Measurements from ENCODE around the gene OR5J2. TPM values are rescaled to one million over a fixed set of nuclear protein-coding genes. Genes with fewer than 3 reads are reported as not detected.
"Not testable (repeated sequence)": the region's sequence is repeated elsewhere in the genome, so short reads cannot be mapped to it uniquely, and the experiment has no call there.

The OR5J2 gene
- not detected for total RNA-seq
- long read RNA-seq: 0 reads

DNA sequence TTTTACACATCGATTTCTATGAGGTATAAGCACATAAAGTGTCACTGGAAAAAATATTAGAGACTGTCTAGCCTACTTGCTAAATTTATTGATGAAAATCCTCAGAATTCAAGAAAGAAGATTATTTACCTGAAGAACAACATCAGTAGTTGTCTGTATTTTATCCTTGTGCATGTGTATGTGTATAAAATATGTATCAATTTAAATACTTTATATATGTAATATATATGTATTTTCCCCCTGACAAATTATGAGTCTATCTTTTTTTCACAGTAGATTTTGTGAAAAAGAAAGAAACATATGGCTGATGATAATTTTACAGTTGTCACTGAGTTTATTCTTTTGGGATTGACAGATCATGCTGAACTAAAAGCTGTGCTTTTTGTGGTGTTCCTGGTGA is at the start of gene OR5J2:
TSS of gene OR5J2 (plus strand) at position 301 of the 400 bp plus-strand sequence. CDS start at position 301, 0 bp downstream.
- no peak for ATAC-seq

DNA sequence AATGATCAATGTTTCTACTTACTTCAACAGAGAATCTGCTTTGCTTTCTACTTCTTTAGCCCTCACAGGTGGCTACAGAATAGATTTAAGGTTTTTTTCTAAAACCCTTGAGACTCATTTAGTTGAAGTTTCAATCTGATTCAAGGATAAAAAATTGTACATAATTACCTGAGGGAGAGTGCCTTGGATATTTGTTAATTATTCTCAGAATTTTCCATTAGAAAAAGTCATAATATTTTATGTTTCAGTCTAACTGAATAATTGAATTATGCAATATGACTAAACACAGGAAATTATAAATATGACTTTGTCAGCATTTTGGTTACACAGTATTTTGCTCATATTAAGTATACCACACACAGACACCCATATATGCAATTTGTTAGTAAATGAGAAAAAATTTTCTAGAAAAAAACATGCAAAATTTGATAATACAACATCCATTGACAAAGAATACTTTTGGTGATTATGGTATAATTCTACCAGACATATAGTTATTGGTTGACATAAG is 36.2 kb upstream of the OR5J2 start, which contains the start of gene OR8J3:
TSS of gene OR8J3 (minus strand) at position 51 of the 511 bp plus-strand sequence. CDS start 2,483 bp downstream, outside the sequence.
- DNase-seq (no peak), ATAC-seq (no peak)
- intact Hi-C loops (cut with DNase I, micrococcal nuclease): no loop called here

More for the DNA sequence above, at the start of gene OR5J2:
- intact Hi-C loops (cut with DNase I, micrococcal nuclease): no loop called here
- DNase-seq: no peak

DNA sequence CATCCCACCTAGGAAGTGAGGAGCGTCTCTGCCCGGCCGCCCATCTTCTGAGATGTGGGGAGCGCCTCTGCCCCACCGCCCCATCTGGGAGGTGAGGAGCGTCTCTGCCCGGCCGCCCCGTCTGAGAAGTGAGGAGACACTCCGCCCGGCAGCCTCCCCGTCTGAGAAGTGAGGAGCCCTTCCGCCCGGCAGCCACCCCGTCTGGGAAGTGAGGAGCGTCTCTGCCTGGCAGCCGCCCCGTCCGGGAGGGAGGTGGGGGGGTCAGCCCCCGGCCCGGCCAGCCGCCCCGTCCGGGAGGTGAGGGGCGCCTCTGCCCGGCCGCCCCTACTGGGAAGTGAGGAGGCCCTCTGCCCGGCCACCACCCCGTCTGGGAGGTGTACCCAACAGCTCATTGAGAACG is 32.7 kb upstream of the OR5J2 start:
- intact Hi-C loops (cut with DNase I, micrococcal nuclease); DNase-seq; ATAC-seq: not testable (repeated sequence)

DNA sequence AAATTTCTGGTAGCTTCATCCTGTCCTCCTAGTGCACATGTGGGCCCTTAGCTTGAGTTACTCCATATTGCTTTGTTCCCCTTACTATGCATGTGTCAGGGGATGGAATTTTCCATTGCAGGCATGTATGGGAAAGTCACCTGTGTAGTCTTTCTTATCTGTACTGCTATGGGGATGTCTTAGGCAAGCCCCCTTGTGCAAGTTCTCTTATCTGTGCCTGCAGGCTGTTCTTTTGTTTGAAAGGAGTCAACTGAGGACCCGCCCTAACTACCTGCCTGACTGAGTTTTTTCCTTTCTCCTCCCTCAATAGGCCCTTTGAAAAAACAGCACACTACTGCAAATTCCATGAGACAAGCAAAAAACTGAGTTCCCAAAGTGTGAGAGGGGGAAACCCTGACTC is 25.0 kb upstream of the OR5J2 start:
- intact Hi-C loops (cut with DNase I, micrococcal nuclease): no loop called here
- DNase-seq (no peak), ATAC-seq (no peak)

DNA sequence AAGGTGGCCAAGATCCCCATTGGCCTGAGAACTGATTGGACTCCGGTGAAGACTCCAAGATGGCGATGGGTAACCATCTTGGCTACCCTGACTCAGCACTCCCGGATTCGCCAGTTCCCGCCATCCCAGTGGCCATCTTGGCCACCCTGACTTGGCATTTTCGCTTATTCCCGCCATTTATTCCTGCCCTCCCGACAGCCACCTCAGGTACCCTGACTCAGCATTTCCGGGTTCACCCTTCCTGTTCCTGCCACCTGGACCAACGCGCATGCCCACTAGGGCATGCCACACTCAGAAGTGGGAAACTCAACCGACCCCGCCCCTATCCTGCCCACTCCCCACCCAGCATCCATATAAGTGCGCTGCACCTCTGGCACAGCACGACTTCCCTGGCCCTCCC is 24.1 kb upstream of the OR5J2 start:
- DNase-seq (no peak), ATAC-seq (no peak)
- intact Hi-C loops (cut with DNase I, micrococcal nuclease): no loop called here

DNA sequence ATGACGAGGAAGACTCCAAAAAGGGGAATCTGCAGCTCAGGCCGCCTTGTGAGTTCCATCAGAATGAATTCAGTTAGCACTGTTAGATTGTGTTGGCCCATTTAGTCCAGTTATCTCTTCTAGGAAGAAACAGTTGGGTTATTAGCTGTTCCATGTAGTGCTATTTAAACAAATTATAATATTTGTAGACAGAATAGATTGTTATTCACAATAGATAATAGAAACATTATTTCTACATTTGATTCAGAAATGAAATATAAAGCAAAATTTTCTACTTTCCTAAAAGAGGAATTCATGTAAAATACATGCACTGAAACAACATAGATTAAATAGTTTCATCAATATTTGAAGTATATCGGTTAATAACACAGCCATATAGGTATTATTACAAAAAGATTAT is 16.2 kb upstream of the OR5J2 start, which contains the start of gene OR8K5:
TSS of gene OR8K5 (minus strand) at position 101 of the 400 bp plus-strand sequence. CDS start at position 101, 0 bp downstream.
- DNase-seq: no peak
- ATAC-seq: no peak
- intact Hi-C loops (cut with DNase I, micrococcal nuclease): no loop called here

DNA sequence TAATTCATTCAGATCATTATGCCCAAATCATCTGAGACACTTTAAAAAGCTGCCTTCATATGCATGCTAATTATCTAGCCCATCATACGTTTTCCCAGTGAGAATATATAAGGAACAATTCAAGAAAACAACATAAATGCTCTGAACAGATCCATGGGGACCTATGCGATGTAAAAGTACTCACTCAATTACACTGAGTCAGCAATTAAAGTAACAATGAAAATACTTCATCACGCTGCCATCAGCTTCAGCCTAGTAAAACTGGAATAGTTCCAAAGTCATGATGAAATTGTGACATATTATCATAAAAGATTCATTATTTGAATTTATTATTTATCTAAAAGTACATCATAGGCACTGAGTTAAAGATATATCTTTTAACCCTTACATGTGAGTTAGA is 12.6 kb upstream of the OR5J2 start:
- intact Hi-C loops (cut with DNase I, micrococcal nuclease): no loop called here
- no peak for ATAC-seq
- no peak for DNase-seq

DNA sequence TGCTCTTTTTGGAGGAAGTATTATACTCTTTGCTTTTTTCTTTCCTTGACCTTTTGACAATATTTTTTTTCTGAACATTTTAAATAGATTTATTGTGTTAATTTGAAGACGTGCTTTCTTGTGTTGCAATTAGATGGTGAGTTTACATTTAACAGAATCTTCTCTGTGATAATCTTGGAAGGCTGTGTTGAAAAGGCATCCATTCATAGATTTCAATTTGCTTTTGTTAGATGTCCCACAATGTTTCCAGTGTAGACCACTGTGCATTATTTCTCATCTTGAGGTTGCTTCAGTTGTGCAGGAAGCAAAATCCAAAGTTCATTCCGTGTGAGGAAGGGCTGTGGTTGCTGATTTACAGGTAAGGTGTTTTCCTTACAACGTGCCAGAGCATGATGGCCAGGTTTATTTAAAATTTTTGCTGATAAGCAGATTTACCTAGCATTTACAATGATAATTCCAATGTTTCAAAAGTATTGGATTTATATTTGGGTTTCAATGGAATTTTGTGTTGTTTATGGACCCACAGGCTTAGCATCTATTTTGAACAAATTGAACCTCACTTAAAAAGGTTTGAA is 4.1 kb upstream of the OR5J2 start:
- no peak for DNase-seq
- intact Hi-C loops (cut with DNase I, micrococcal nuclease): no loop called here
- ATAC-seq: peak; percentile 77

DNA sequence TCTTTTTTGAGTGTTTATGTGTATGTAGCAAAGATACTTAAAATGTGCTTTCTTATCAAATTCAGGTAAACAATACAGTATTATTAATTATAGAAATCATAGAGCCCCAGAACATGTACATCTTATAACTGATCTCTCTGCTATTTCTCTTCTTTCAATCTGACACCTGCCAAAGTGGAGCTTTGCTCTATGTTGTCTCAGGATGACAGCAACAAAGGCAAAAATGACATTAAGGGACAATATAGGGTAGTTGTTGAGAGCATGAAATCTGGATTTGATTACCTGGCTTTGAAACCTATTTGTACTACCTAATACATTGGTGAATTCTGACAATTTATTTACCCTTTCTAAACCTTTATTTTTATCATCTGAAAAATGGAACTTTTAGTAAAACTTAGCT is 7.0 kb downstream of the OR5J2 start:
- intact Hi-C loops (cut with DNase I, micrococcal nuclease): no loop called here
- DNase-seq: no peak
- no peak for ATAC-seq

DNA sequence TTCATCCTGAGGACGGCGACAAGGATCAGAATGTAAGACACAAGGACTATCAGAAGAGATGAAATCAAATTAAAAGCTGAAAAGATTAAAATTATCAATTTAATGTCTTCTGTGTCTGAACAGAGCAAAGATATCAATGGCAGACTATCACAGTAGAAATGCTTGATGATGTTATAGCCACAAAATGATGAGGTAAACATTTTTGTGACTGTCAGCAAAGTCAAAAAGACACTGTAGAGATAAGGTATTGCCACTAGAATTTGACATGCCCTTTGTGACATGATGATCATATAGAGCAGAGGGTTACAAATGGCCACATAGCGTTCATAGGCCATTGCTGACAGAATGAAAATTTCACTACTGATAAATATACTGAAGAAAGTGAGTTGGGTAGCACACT is 12.2 kb downstream of the OR5J2 start:
- DNase-seq (no peak), ATAC-seq (no peak)
- intact Hi-C loops (cut with DNase I, micrococcal nuclease): no loop called here

DNA sequence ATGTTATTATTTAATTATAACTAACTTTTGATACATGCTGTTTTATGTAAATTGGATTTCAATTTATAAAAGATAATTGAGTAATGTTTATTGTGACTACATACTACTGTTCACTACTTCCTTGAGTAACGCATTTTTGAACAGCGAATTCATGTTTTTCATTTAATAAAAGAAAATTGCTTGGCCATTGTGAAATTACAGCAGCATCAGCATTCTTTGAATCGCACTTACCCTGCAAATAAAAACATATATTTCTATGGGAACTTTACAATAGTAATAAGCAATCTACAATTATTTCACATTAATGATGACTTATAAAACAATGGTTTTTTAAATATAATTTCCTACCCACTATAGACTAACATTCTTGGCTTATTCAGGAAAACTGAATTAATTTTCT is 20.3 kb downstream of the OR5J2 start:
- DNase-seq (no peak), ATAC-seq (no peak)
- intact Hi-C loops (cut with DNase I, micrococcal nuclease): no loop called here

DNA sequence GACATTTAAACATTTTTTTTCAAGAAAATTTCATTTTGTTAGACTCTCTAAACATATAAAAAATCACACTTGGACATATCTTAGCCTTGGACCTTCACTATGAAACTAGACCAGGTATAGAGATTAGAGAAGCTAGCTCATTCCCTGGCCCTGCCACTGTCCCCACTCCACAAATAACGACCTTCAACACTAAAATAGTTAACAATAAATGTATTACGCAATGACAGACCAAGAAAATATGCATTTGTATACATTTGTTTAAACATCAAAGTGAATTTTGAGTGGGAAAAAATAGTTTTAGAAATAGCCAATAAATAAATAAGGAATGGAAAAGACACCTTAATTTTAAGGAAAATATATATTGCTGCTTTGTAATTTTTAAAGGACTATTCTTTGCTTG is 20.9 kb downstream of the OR5J2 start:
- intact Hi-C loops (cut with DNase I, micrococcal nuclease): no loop called here
- ATAC-seq (no peak), DNase-seq (no peak)

DNA sequence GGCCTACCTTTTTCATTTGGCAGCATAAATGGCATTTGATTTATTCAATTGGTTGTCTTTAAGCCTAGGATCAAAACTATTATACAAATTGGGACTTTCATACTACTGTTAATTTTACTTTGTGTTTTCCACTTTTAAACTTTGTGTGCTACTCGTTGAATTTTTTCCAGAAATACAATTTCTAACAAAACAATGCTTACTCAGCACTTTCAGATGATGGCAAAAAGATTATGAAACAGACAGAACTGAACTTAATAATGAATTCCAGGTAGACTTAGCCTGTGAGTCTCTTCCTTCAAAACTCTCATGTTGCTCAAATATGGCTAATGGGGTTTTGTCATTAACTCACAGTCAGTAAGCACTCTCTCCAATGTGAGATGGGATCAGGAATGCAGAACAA is 31.4 kb downstream of the OR5J2 start:
- intact Hi-C loops (cut with DNase I, micrococcal nuclease): no loop called here
- ATAC-seq: no peak
- no peak for DNase-seq

DNA sequence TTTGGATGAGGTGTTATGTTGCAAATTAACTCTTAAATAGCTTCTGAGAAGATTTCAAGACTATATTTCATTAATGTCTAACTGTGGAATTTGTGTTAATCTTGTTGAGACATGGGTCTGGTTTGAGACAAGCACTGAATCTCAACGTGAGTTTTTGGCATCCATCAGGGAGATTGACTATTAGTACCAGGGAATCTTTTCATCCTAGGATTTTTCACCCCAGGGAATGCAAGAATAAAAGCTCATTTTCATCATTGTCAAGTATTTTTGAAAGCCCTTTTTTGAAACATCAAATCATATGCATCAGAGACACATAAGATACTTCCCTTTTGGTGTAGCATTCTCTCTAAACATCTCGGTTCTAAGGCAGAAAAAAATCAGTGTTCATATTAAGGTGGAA is 38.1 kb downstream of the OR5J2 start:
- no peak for DNase-seq
- intact Hi-C loops (cut with DNase I, micrococcal nuclease): no loop called here

DNA sequence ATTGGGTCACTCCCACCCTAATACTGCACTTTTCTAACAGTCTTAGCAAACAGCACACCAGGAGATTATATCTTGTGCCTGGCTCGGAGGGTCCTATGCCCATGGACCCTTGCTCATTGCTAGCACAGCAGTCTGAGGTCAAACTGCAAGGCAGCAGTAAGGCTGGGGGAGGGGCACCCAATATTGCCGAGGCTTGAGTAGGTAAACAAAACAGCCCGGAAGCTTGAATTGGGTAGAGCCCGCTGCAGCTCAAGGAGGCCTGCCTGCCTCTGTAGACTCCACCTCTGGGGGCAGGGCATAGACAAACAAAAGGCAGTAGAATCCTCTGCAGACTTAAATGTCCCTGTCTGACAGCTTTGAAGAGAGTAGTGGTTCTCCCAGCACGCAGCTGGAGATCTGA is 43.3 kb downstream of the OR5J2 start:
- DNase-seq; intact Hi-C loops (cut with DNase I, micrococcal nuclease); ATAC-seq: not testable (repeated sequence)

More for the DNA sequence above, 38.1 kb downstream of the OR5J2 start:
- no peak for ATAC-seq

Other genes starting within 250 kb of the OR5J2 start
- gene OR5I1, start 240.2 kb upstream of the OR5J2 start, total RNA-seq: not detected
- gene OR10AG1, start 206.7 kb upstream of the OR5J2 start, total RNA-seq: not detected
- not detected for gene OR5F1, start 182.0 kb upstream of the OR5J2 start, total RNA-seq
- gene OR5AS1, start 149.0 kb upstream of the OR5J2 start, total RNA-seq: not detected
- gene OR8I2, start 83.3 kb upstream of the OR5J2 start, total RNA-seq: not detected
- gene OR8H2, start 72.9 kb upstream of the OR5J2 start, total RNA-seq: not detected
- gene OR8H3, start 54.2 kb upstream of the OR5J2 start, total RNA-seq: not detected
- not detected for gene OR8J3, start 36.4 kb upstream of the OR5J2 start, total RNA-seq
- gene OR8K5, start 16.3 kb upstream of the OR5J2 start, total RNA-seq: not detected
- not detected for gene OR5T2, start 57.6 kb downstream of the OR5J2 start, total RNA-seq
- gene OR5T3, start 75.6 kb downstream of the OR5J2 start, total RNA-seq: not detected
- gene OR5T1, start 97.5 kb downstream of the OR5J2 start, total RNA-seq: not detected
- not detected for gene OR8H1, start 115.6 kb downstream of the OR5J2 start, total RNA-seq
- gene OR8K3, start 138.5 kb downstream of the OR5J2 start, total RNA-seq: not detected
- not detected for gene OR8K1, start 169.4 kb downstream of the OR5J2 start, total RNA-seq
- gene OR8J1, start 177.7 kb downstream of the OR5J2 start, total RNA-seq: not detected
- gene OR8U1, start 199.0 kb downstream of the OR5J2 start, total RNA-seq: not detected
- gene OR5AL1, start 236.1 kb downstream of the OR5J2 start, total RNA-seq: not detected

Data from left colon (tissue), 2 donors.